ENCODE results near the gene C1QTNF6.

DNA sequence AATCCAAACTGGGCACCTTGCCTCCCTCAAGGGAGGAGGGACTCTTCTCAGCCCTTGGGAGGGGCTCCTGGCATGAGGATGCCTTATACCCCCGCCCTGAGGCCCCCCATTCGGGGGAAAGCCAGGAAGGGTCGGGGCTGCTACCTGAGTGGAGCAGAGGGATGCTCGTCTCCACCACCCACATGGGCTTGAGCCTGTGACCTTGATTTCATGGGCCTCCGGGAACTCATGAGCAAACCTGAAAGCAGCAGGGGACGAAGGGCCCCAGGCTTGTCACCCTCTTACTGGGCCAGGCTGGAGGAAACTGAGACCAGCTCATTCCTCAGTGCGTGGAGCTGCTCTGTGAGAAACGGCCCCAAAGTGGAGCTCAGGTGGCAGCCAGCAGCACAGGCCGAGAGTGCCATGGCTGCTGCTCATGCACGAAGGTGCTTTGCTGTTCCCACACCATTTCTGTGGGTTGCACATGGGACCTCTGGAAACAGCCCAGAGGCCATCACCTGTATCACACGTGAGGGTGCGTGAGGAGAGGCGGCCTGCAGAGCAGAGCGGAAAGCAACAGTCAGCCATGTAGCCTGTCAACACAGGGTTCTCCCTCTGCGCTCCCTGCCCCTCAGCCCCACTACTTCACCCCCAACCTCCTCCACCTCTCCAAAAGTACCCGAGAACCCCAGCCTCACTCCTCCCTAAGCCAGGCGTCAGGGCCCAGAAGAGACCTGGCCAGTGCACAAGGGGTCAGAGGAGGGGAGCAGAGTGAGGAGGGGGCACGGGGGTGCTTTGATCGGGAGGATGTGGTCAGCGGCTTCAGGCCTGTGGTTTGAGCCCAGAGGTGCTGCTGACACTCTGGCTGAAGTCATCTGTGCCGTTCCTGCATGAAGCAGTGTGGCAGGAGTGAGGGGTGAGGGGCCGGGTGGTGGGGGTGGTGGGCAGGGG, 24.2 kb downstream of the C1QTNF6 start:
- TF ChIP-seq, protein P1, sequence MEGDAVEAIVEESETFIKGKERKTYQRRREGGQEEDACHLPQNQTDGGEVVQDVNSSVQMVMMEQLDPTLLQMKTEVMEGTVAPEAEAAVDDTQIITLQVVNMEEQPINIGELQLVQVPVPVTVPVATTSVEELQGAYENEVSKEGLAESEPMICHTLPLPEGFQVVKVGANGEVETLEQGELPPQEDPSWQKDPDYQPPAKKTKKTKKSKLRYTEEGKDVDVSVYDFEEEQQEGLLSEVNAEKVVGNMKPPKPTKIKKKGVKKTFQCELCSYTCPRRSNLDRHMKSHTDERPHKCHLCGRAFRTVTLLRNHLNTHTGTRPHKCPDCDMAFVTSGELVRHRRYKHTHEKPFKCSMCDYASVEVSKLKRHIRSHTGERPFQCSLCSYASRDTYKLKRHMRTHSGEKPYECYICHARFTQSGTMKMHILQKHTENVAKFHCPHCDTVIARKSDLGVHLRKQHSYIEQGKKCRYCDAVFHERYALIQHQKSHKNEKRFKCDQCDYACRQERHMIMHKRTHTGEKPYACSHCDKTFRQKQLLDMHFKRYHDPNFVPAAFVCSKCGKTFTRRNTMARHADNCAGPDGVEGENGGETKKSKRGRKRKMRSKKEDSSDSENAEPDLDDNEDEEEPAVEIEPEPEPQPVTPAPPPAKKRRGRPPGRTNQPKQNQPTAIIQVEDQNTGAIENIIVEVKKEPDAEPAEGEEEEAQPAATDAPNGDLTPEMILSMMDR (conservative IDR thresholded peaks at IDR 0.05; ENCODE audit: low read depth, low read length): no peak
- no peak for TF ChIP-seq EZH2 (IDR thresholded peaks at IDR 0.05; ENCODE audit: borderline replicate concordance, low read depth, low read length, poor library complexity, severe bottlenecking)

Measured in A673 (cell line).